Mesodermal cell (in vitro differentiated cells): Measurements from ENCODE around the gene CCDC69.

Source experiments
- H3K27ac ChIP-seq: 2 replicates; pipeline ENCODE4 v1.7.0; 2013; ENCODE audit warnings: mild to moderate bottlenecking, low read depth, low read length, moderate library complexity; ENCODE audit not compliant: severe bottlenecking
- H3K36me3 ChIP-seq: 2 replicates; pipeline ENCODE4 v1.7.1; 2013; ENCODE audit warnings: mild to moderate bottlenecking, low read length, moderate library complexity; ENCODE audit not compliant: control insufficient read depth, insufficient read depth
- H3K4me1 ChIP-seq: one replicate; pipeline ENCODE4 v1.7.1; 2013; ENCODE audit warnings: mild to moderate bottlenecking, low read length; ENCODE audit not compliant: insufficient read depth, control insufficient read depth, poor library complexity, severe bottlenecking
- H3K4me3 ChIP-seq: 2 replicates; pipeline ENCODE4 v1.7.0; 2013; ENCODE audit warnings: low read length, control low read depth, mild to moderate bottlenecking; ENCODE audit not compliant: insufficient read depth, poor library complexity, severe bottlenecking; ENCODE audit errors: extremely low read depth
- H3K9me3 ChIP-seq: 2 replicates; pipeline ENCODE4 v1.7.1; 2013; ENCODE audit warnings: mild to moderate bottlenecking, low read length, moderate library complexity; ENCODE audit not compliant: control insufficient read depth
- WGBS, 2 experiments: methylation state at CpG; one replicate each; pipeline ENCODE4 v1.1.5; 2013; ENCODE audit warnings: missing lambda C conversion rate in 2 of 2; ENCODE audit not compliant: insufficient coverage in 2 of 2; 5-methylcytosine and 5-hydroxymethylcytosine counted together

CCDC69 gene

GRCh38 chr5:151162776-151163175, 61.1 kb downstream of the CCDC69 start:
- Histone ChIP-seq H3K9me3 (no peaks in the 10 kb centered on the region), H3K36me3 (no peaks in the 10 kb centered on the region), H3K27ac (no peak overlapping the region), H3K4me1 (peaks cover 8% of the 10 kb centered on the region), H3K4me3 (no peak overlapping the region)
- 80 to 89% methylated on average over 1 of the region's 1 CpG for WGBS, 2 experiments

- H3K9me3 ChIP-seq: no peaks in the 10 kb centered on the region
- H3K4me3 ChIP-seq: no peak overlapping the region
- H3K27ac ChIP-seq: no peak overlapping the region
- H3K36me3 ChIP-seq: peaks cover 6% of the 10 kb centered on the region
- peaks cover 23% of the 10 kb centered on the region for H3K4me1 ChIP-seq
- 92 to 95% methylated on average over 5 to 6 of the region's 9 CpGs for WGBS, 2 experiments
Measured at GRCh38 chr5:151159649-151160373, 64.1 kb downstream of the CCDC69 start.

GRCh38 chr5:151158287-151158661, 65.6 kb downstream of the CCDC69 start:
- H3K9me3 ChIP-seq: no peaks in the 10 kb centered on the region
- peaks cover 23% of the 10 kb centered on the region for H3K4me1 ChIP-seq
- peak overlapping the region; percentile 90 for H3K27ac ChIP-seq
- H3K36me3 ChIP-seq: peaks cover 20% of the 10 kb centered on the region
- 17 to 25% methylated on average over 4 of the region's 6 CpGs for WGBS, 2 experiments
- H3K4me3 ChIP-seq: peak overlapping the region; percentile 99

- Histone ChIP-seq H3K27ac (peak within 1 kb of the TSS; percentile 90), H3K4me3 (peak within 1 kb of the TSS; percentile 99), H3K4me1 (peaks cover 23% of the 10 kb centered on the region), H3K36me3 (peaks cover 23% of the 10 kb centered on the region), H3K9me3 (no peaks in the 10 kb centered on the region)
- WGBS, 2 experiments: 2 to 4% methylated on average over 19 to 48 of the region's 60 CpGs
Measured at GRCh38 chr5:151157426-151158286, 66.2 kb downstream of the CCDC69 start, which contains the start of gene ANXA6. Gene ANXA6 (minus strand): TSS chr5:151157779. CDS start chr5:151147901, 9,878 bp downstream.

- Histone ChIP-seq H3K9me3 (no peaks in the 10 kb centered on the region), H3K36me3 (peaks cover 31% of the 10 kb centered on the region), H3K4me3 (peak overlapping the region; percentile 99), H3K27ac (peak overlapping the region; percentile 90), H3K4me1 (peaks cover 28% of the 10 kb centered on the region)
- 16 to 23% methylated on average over 12 to 17 of the region's 20 CpGs for WGBS, 2 experiments
Measured at GRCh38 chr5:151156507-151157420, 67.1 kb downstream of the CCDC69 start.

GRCh38 chr5:151155775-151156506, 68.0 kb downstream of the CCDC69 start:
- peak overlapping the region; percentile 99 for H3K4me3 ChIP-seq
- peaks cover 36% of the 10 kb centered on the region for H3K4me1 ChIP-seq
- peak overlapping the region; percentile 44 for H3K27ac ChIP-seq
- H3K36me3 ChIP-seq: peaks cover 35% of the 10 kb centered on the region
- WGBS, 2 experiments: 67 to 69% methylated on average over 6 to 9 of the region's 9 CpGs
- H3K9me3 ChIP-seq: no peaks in the 10 kb centered on the region

GRCh38 chr5:151154931-151155774, 68.7 kb downstream of the CCDC69 start:
- Histone ChIP-seq H3K9me3 (no peaks in the 10 kb centered on the region), H3K4me3 (peak overlapping the region; percentile 9), H3K27ac (no peak overlapping the region), H3K4me1 (peaks cover 40% of the 10 kb centered on the region), H3K36me3 (peaks cover 35% of the 10 kb centered on the region)
- WGBS, 2 experiments: 62 to 97% methylated on average over 2 to 5 of the region's 9 CpGs

- H3K4me3 ChIP-seq: no peak overlapping the region
- H3K27ac ChIP-seq: no peak overlapping the region
- peaks cover 40% of the 10 kb centered on the region for H3K36me3 ChIP-seq
- no peaks in the 10 kb centered on the region for H3K9me3 ChIP-seq
- peaks cover 40% of the 10 kb centered on the region for H3K4me1 ChIP-seq
- no CpG with 5 or more reads among the region's 3 CpGs for WGBS, 2 experiments
Measured at GRCh38 chr5:151153766-151154272, 70.1 kb downstream of the CCDC69 start.

- Histone ChIP-seq H3K9me3 (no peaks in the 10 kb centered on the region), H3K4me1 (peaks cover 36% of the 10 kb centered on the region), H3K36me3 (peaks cover 45% of the 10 kb centered on the region), H3K4me3 (no peak overlapping the region), H3K27ac (no peak overlapping the region)
- WGBS, 2 experiments: 94 to 100% methylated on average over 2 of the region's 3 CpGs
Measured at GRCh38 chr5:151153300-151153699, 70.6 kb downstream of the CCDC69 start.
